Loucy (cell line): ENCODE data around the gene SLC11A2.

ENCODE experiments used
- EZH2phosphoT487 ChIP-seq: fragments of 200-600 bp; IDR thresholded peaks from 2 replicates; pipeline ENCODE4 v1.6.1; 2018; ENCODE audit warnings: antibody characterized with exemption, mild to moderate bottlenecking, moderate library complexity, borderline replicate concordance
- TF ChIP-seq, protein P1 (sequence below): fragments of 200-600 bp; sonication (generic); conservative IDR thresholded peaks from 2 replicates; pipeline ENCODE4 v1.5.1; 2014; ENCODE audit warnings: mild to moderate bottlenecking, antibody characterized with exemption, low read length

- TF ChIP-seq EZH2phosphoT487 = no peak
- TF ChIP-seq, protein P1, sequence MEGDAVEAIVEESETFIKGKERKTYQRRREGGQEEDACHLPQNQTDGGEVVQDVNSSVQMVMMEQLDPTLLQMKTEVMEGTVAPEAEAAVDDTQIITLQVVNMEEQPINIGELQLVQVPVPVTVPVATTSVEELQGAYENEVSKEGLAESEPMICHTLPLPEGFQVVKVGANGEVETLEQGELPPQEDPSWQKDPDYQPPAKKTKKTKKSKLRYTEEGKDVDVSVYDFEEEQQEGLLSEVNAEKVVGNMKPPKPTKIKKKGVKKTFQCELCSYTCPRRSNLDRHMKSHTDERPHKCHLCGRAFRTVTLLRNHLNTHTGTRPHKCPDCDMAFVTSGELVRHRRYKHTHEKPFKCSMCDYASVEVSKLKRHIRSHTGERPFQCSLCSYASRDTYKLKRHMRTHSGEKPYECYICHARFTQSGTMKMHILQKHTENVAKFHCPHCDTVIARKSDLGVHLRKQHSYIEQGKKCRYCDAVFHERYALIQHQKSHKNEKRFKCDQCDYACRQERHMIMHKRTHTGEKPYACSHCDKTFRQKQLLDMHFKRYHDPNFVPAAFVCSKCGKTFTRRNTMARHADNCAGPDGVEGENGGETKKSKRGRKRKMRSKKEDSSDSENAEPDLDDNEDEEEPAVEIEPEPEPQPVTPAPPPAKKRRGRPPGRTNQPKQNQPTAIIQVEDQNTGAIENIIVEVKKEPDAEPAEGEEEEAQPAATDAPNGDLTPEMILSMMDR = no peak
Observed at GRCh38 chr12:50979369-50980052, 46.7 kb downstream of the SLC11A2 start.
